Activated CD4-positive, alpha-beta T cell treated with anti-CD3 and anti-CD28 coated beads for 4 hours (primary cell): ENCODE results near the gene BCAN.

ENCODE experiments used
- DNase-seq, 2 donors: peaks; one replicate each; pipeline ENCODE4 v3.0.0-alpha.2; 2020

BCAN gene

DNA sequence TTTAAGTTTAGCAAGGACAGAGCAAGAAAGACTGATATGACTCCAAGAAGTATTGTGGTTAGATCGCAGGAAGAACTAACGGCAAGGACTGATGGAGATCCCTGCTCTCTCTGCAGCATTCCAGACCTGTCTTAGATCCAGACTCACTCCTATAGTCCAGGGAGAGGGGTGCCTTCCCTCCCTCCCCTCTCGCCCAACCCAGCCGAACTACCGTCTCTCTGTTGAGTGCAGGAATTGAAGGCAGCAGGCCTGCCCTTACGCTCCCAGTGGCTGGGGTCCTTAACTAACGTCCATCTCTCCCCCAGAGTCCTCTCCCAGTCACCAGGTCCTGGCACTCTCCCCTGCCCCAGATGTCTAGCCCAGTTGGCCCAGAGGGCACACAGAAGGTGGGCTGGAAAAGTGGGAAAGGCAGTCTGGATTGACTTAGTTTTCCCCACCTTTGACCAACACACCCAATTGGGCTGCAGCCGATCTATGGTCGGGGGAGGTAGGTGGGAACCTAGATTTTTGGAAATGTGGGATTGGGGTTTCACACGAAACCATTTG lies 62.3 kb downstream of the BCAN start:
- no peak for DNase-seq

- DNase-seq, result peak; percentile 40
These were observed 63.0 kb downstream of the BCAN start for GRCh38 chr1:156704930-156705320.

- DNase-seq, result peak in 1 of 2 donors; percentile 28
These were observed 63.5 kb downstream of the BCAN start, which contains the start of gene CRABP2 for GRCh38 chr1:156705321-156705917. CRABP2 (minus strand) TSS chr1:156705583; CDS start chr1:156705446, 137 bp downstream.

DNA sequence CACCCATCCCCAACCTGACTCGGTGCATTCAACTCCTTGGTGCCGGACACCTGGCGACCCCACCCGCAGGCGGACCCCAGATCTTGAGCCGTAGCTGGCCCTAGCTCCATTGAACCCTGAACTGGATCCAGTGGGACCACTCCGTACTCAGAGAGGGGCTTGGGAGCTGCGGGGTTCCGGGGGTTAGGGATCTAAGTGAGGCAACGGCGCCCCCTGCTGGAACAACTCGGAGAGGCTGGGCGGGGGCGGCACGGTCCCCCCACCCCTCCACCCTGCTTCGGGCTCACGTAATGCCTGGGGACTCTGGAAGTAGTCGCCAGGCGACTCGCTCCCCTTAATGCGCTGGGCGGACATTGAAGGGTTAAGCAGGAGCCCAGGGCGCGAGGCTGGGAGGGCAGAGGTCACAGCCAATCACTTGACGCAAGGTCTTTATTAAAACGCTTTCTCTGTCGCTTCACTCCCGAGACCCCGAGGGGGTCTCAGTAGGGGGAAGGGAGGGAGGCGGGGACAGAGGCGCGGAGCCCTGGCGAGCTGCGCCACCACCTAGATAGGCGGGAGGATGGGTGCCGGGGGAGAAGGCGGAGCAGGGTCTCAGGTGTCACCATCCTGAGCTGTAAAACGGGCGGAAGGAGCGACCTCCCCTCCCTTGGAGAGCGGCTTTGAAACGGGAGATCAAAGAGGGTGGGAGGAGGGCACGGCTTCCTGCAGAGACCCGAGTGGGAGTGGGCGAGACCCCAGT lies 64.2 kb downstream of the BCAN start:
- peak; percentile 70 to 73 for DNase-seq

DNA sequence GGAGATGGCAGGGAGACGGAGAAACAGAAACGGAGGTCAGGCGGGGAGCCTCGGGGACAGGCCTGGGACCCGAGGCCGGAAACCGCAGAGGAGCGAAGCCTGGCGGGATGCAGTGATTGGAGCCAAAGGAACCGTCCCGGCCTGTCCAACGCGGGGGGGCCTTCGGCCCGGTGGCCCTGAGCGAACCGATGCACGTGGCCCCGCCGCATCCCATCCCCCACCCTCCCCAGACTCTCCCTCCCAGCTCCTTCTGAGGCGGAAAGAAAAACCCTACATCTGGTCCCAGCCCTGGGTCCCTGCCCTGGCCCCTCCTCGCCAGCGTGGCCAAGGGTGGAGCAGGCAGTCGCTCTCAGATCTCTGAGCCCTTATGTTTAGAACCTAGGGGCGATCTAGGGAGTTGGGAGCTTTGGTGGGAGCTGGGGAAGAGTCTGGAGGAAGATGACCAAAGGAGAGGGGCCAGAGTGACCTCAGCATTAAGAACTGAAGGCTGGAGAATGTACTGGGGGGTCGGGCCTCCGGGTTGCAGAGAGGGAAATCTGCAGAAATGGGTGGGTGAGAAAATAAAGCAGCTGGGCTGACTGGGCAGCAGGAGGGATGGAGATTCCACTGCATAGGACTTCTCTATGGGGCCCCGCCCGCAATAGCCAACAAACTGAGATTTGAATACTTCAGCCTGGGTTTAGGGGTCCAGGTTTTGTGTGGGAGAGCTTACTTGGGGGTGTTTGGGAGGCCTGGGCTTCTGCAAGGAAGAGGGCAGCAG lies 64.9 kb downstream of the BCAN start:
- peak in 1 of 2 donors; percentile 28 for DNase-seq

GRCh38 chr1:156707417-156708217 lies 65.7 kb downstream of the BCAN start:
- DNase-seq, result no peak

DNA sequence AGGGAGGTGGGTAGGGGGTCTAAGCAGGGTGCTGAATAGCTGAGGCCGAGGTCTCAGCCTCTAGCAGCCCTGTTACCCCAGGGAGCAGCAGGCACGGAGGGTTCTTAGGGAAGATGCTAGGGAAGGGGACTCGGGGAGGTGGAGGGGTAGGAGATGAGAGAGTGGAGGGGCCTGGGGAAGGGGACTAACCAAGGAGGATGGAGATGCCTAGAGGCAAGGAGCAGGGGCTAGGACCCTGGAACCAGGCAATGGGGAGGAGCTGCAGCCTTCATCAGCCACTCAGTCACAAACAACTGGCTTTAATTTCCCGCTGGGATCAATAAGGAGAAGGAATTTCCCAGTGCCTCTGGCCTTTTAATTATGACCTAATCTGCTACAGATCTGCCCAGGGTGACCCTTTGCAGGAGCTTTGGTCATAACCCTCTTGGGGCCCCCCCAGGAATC lies 66.3 kb downstream of the BCAN start:
- no peak for DNase-seq

- DNase-seq, result no peak
These were observed 67.1 kb downstream of the BCAN start for GRCh38 chr1:156709031-156709430.
